AG04450 (cell line): ENCODE results near the gene PRKAG3. TPM values are rescaled to one million over a fixed set of nuclear protein-coding genes. Genes with fewer than 3 reads are reported as not detected.

Source experiments
- CTCF ChIA-PET: fragments of 300-600, 350-600 bp; formaldehyde crosslinking; extraction: SDS; loops from one replicate; lab custom pipeline; 2022; ENCODE audit warnings: antibody characterized with exemption, inconsistent platforms; lab: Charles Lee
- POLR2A ChIA-PET: fragments of 350-600 bp; formaldehyde crosslinking; extraction: SDS; loops from one replicate; lab custom pipeline; 2021; ENCODE audit warnings: antibody characterized with exemption, inconsistent platforms; lab: Yijun Ruan, JAX
- DNase-seq: peaks from one replicate; pipeline ENCODE4 v3.0.0-alpha.2; 2011; ENCODE audit warnings: low read depth, low spot score
- H3K27ac ChIP-seq: one replicate; pipeline ENCODE4 v1.5.1; 2012; ENCODE audit warnings: low read depth, low read length, control low read depth
- H3K27me3 ChIP-seq: one replicate; pipeline ENCODE4 v1.6.0; 2012; ENCODE audit warnings: low read length; ENCODE audit not compliant: control insufficient read depth, insufficient read depth
- H3K4me3 ChIP-seq: 2 replicates; pipeline ENCODE4 v1.5.1; 2011; ENCODE audit warnings: mild to moderate bottlenecking, low read depth, low read length, control low read depth
- H3K9me3 ChIP-seq: 2 replicates; pipeline ENCODE4 v1.5.1; 2012; ENCODE audit warnings: low read length; ENCODE audit not compliant: control insufficient read depth, insufficient read depth
- polyA plus RNA-seq: library from polyadenylated mRNA; depleted of rRNA; stranded (reverse); fragments of >200 nt; gene quantifications from 2 replicates; pipeline ENCODE4 v1.2.3, GENCODE V29; 2011
- TF ChIP-seq, protein P1 (sequence below): IDR thresholded peaks from 2 replicates; pipeline ENCODE4 v1.5.1; 2011; ENCODE audit warnings: low read depth, low read length, control low read depth, inconsistent platforms

PRKAG3 gene
- polyA plus RNA-seq, 1 experiment: not detected

GRCh38 chr2:218798767-218799504 lies 32.7 kb downstream of the PRKAG3 start:
- CTCF ChIA-PET: no interaction called here
- TF ChIP-seq, protein P1, sequence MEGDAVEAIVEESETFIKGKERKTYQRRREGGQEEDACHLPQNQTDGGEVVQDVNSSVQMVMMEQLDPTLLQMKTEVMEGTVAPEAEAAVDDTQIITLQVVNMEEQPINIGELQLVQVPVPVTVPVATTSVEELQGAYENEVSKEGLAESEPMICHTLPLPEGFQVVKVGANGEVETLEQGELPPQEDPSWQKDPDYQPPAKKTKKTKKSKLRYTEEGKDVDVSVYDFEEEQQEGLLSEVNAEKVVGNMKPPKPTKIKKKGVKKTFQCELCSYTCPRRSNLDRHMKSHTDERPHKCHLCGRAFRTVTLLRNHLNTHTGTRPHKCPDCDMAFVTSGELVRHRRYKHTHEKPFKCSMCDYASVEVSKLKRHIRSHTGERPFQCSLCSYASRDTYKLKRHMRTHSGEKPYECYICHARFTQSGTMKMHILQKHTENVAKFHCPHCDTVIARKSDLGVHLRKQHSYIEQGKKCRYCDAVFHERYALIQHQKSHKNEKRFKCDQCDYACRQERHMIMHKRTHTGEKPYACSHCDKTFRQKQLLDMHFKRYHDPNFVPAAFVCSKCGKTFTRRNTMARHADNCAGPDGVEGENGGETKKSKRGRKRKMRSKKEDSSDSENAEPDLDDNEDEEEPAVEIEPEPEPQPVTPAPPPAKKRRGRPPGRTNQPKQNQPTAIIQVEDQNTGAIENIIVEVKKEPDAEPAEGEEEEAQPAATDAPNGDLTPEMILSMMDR: no peak

DNA sequence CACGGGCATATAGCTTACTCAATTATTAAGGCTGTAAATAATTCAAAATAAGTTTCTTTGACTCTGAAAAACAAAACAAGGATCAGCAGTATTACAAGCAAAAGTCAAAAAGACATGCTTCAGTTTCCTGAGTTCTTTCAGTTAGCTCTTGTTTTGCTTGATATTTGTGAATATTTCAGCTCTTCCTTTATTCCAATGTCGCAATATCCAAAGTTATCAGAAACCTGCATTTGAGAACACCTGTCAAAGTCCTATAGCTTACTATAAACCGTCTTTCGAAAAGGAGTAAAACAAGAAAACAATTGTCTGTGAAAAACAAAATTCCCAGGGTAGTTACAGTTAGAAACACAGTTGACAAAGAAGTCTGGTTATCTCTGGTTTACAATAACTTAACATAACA lies 34.9 kb downstream of the PRKAG3 start:
- Histone ChIP-seq H3K4me3 (no peak overlapping the region), H3K27ac (no peak overlapping the region), H3K27me3 (peaks cover 3% of the 10 kb centered on the region), H3K9me3 (no peaks in the 10 kb centered on the region)
- POLR2A ChIA-PET: no interaction called here
- TF ChIP-seq, protein P1: no peak
- no peak for DNase-seq
- CTCF ChIA-PET: interaction anchor here (1.1 kb wide), 2 partner anchors 55 to 86 kb away, joined by 3 read pairs; partner anchors contain the start of gene TTLL4

More at GRCh38 chr2:218798767-218799504, 32.7 kb downstream of the PRKAG3 start:
- POLR2A ChIA-PET: no interaction called here
- DNase-seq: no peak
- Histone ChIP-seq H3K27me3 (peaks cover 3% of the 10 kb centered on the region), H3K9me3 (no peaks in the 10 kb centered on the region), H3K4me3 (no peak overlapping the region), H3K27ac (no peak overlapping the region)

- Histone ChIP-seq H3K27me3 (peaks cover 3% of the 10 kb centered on the region), H3K27ac (no peak overlapping the region), H3K9me3 (no peaks in the 10 kb centered on the region), H3K4me3 (no peak overlapping the region)
- DNase-seq: no peak
- ChIA-PET POLR2A (no interaction called here), CTCF (interaction anchor here (1.4 kb wide), 1 partner anchor 55 kb away, joined by 5 read pairs; no protein-coding TSS in a partner anchor)
- TF ChIP-seq, protein P1: no peak
These were observed 39.2 kb downstream of the PRKAG3 start for GRCh38 chr2:218792433-218792832.

DNA sequence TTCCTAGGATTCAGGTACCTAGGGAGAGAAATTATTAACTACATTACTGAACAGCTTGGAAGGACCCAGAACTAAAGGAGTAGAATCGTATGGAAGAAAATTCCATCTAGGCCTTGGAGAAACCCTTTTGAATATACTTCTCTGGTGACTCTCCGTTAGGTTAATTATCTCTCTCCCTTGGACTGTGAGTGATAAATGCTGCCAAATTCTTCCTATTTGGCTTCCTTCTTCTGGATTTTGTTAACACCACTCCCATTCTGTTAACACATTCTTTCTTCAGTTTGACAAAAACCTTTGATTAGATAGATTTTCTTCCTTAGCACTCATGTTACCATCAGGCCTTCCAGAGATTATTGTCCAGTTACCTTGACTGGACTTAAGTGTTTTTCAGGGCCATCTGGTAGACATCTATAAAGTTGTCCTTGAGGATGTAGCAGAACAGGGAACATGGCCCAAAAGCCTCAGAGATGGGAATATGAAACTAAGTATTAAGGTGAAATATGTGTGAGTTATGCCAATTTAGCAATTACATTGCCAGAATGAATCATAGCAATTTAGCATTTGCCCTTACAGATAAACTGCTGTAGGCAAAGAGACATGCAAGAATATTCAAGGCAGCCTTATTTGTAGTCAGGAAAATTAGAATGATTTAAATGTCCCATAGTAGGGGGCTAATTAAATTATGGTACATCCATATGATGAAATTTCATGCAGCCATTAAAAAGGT lies 42.9 kb downstream of the PRKAG3 start:
- CTCF ChIA-PET: interaction anchor here (0.5 kb wide), 1 partner anchor 15 kb away, joined by 3 read pairs; no protein-coding TSS in a partner anchor

More for the DNA sequence above, 42.9 kb downstream of the PRKAG3 start:
- POLR2A ChIA-PET: no interaction called here
- no peak overlapping the region for H3K4me3 ChIP-seq
- H3K27me3 ChIP-seq: no peaks in the 10 kb centered on the region
- no peak overlapping the region for H3K27ac ChIP-seq
- H3K9me3 ChIP-seq: no peaks in the 10 kb centered on the region
- TF ChIP-seq, protein P1: no peak
- DNase-seq: no peak
